ENCODE measurements around the gene RAPGEF3.

- TF ChIP-seq CTCF (IDR thresholded peaks at IDR 0.05), result no peak
- no peak for TF ChIP-seq EZH2 (IDR thresholded peaks at IDR 0.05; ENCODE audit: borderline replicate concordance, insufficient read depth, low read depth, low read length, poor library complexity, severe bottlenecking)
Measured at GRCh38 chr12:47729233-47729632, 29.4 kb downstream of the RAPGEF3 start.
